PFSK-1 (cell line): ENCODE measurements around the gene ALKBH4.

Experiments
- FOXP2 ChIP-seq: optimal IDR thresholded peaks from 2 replicates; pipeline ENCODE3; 2011; ENCODE audit warnings: borderline replicate concordance, control low read depth, inconsistent platforms; ENCODE audit not compliant: insufficient read depth; ENCODE audit errors: extremely low read length, extremely low read depth
- POLR2AphosphoS5 ChIP-seq: IDR thresholded peaks from 2 replicates; pipeline ENCODE4 v1.6.1; 2012; ENCODE audit warnings: low read depth, mild to moderate bottlenecking, control low read depth, low read length, moderate library complexity
- REST ChIP-seq, 2 experiments: IDR thresholded peaks; 2 replicates each; pipeline versions ENCODE4 v1.6.1 to v1.8.0; 2011 to 2012; ENCODE audit warnings: low read depth in 2 of 2, low read length in 2 of 2, control low read depth in 1 of 2, inconsistent platforms in 1 of 2, mild to moderate bottlenecking in 1 of 2, moderate library complexity in 1 of 2; ENCODE audit not compliant: insufficient read depth in 1 of 2
- SIN3A ChIP-seq: IDR thresholded peaks from 2 replicates; pipeline ENCODE4 v1.6.1; 2012; ENCODE audit warnings: mild to moderate bottlenecking, low read length, moderate library complexity, borderline replicate concordance; ENCODE audit not compliant: insufficient read depth
- TAF1 ChIP-seq: IDR thresholded peaks from 2 replicates; pipeline ENCODE4 v1.6.1; 2012; ENCODE audit warnings: low read length, control low read depth, borderline replicate concordance; ENCODE audit not compliant: insufficient read depth

Gene ALKBH4

GRCh38 chr7:102459221-102459844, 5.3 kb downstream of the ALKBH4 start:
- TF ChIP-seq POLR2AphosphoS5 (no peak), FOXP2 (no peak), TAF1 (no peak), REST (IDR thresholded peaks at IDR 0.05; ENCODE audit: insufficient read depth in 1 of 2, low read depth in 2 of 2, low read length in 2 of 2) (no peak), SIN3A (no peak)

- TF ChIP-seq FOXP2 (no peak), REST (IDR thresholded peaks at IDR 0.05; ENCODE audit: insufficient read depth in 1 of 2, low read depth in 2 of 2, low read length in 2 of 2) (no peak), TAF1 (no peak), POLR2AphosphoS5 (no peak), SIN3A (no peak)
Measured at GRCh38 chr7:102457352-102457924, 7.2 kb downstream of the ALKBH4 start.

- TF ChIP-seq FOXP2 = no peak
- TF ChIP-seq TAF1 = no peak
- no peak for TF ChIP-seq SIN3A
Measured at GRCh38 chr7:102456327-102456726, 8.3 kb downstream of the ALKBH4 start.

GRCh38 chr7:102455596-102455995, 9.1 kb downstream of the ALKBH4 start:
- no peak for TF ChIP-seq FOXP2
- TF ChIP-seq TAF1 = no peak
- no peak for TF ChIP-seq REST (IDR thresholded peaks at IDR 0.05; ENCODE audit: insufficient read depth in 1 of 2, low read depth in 2 of 2, low read length in 2 of 2)
- TF ChIP-seq POLR2AphosphoS5 = no peak
- TF ChIP-seq SIN3A = no peak

- TF ChIP-seq REST (IDR thresholded peaks at IDR 0.05; ENCODE audit: insufficient read depth in 1 of 2, low read depth in 2 of 2, low read length in 2 of 2) (no peak), POLR2AphosphoS5 (no peak), TAF1 (no peak), SIN3A (no peak), FOXP2 (no peak)
Measured at GRCh38 chr7:102454468-102454867, 10.2 kb downstream of the ALKBH4 start.
